T-helper 17 cell (primary cell): ENCODE data around the gene KRTAP5-10. TPM values are rescaled to one million over a fixed set of nuclear protein-coding genes. Genes with fewer than 3 reads are reported as not detected.
"Not testable (repeated sequence)": the region's sequence is repeated elsewhere in the genome, so short reads cannot be mapped to it uniquely, and the experiment has no call there.

Experiments used
- ATAC-seq: fragments of 150-1000 bp; cut with Tn5 transposase; 2 replicates; pipeline ENCODE4 v1.10.0; 2021; ENCODE audit warnings: mild to moderate bottlenecking, moderate library complexity
- DNase-seq, 3 donors: peaks; one replicate each; pipeline versions ENCODE4 v3.0.0 to v3.0.0-alpha.2; 2020 to 2021
- H3K9me3 ChIP-seq: one replicate; pipeline ENCODE4 v1.7.0; 2013; ENCODE audit warnings: low read length, mild to moderate bottlenecking; ENCODE audit not compliant: control insufficient read depth, poor library complexity, severe bottlenecking
- H3K27ac Mint-ChIP-seq: one replicate; pipeline ENCODE4 v1.8.0; 2022; ENCODE audit warnings: mild to moderate bottlenecking, moderate library complexity, mixed read lengths
- H3K27me3 Mint-ChIP-seq: one replicate; pipeline ENCODE4 v1.8.0; 2022; ENCODE audit warnings: mixed read lengths
- H3K36me3 Mint-ChIP-seq: one replicate; pipeline ENCODE4 v1.8.0; 2022; ENCODE audit warnings: low read depth, mixed read lengths
- H3K4me1 Mint-ChIP-seq: one replicate; pipeline ENCODE4 v1.8.0; 2022; ENCODE audit warnings: mild to moderate bottlenecking, mixed read lengths
- H3K4me3 Mint-ChIP-seq: one replicate; pipeline ENCODE4 v1.8.0; 2022; ENCODE audit warnings: mild to moderate bottlenecking, moderate library complexity, mixed read lengths
- total RNA-seq, 4 donors: library from RNA in 2 of 4; stranded (reverse) in 2 of 4; gene quantifications; one replicate each; pipeline ENCODE4 v1.2.3 and lab custom pipeline; 2022 to 2026

Gene KRTAP5-10
- total RNA-seq, 2 donors from 2014 or later, result not detected

GRCh38 chr11:71537537-71537936 is 27.8 kb upstream of the KRTAP5-10 start:
- Mint-ChIP-seq H3K36me3 (peaks cover 11% of the 10 kb centered on the region), H3K4me1 (peaks cover 3% of the 10 kb centered on the region), H3K27ac (no peak overlapping the region), H3K4me3 (no peak overlapping the region), H3K27me3 (peaks cover 25% of the 10 kb centered on the region)
- DNase-seq (no peak), ATAC-seq (no peak)
- no peaks in the 10 kb centered on the region for H3K9me3 ChIP-seq

GRCh38 chr11:71537977-71538665 is 27.2 kb upstream of the KRTAP5-10 start, which contains the start of gene KRTAP5-8:
KRTAP5-8 (plus strand) TSS chr11:71538025; CDS start chr11:71538056, 31 bp downstream.
- not testable (repeated sequence) for ATAC-seq

GRCh38 chr11:71538666-71538990 is 26.7 kb upstream of the KRTAP5-10 start:
- no peaks in the 10 kb centered on the region for H3K9me3 ChIP-seq
- peaks cover 11% of the 10 kb centered on the region for H3K36me3 Mint-ChIP-seq
- no peak overlapping the region for H3K27ac Mint-ChIP-seq
- H3K4me1 Mint-ChIP-seq, result peaks cover 8% of the 10 kb centered on the region
- no peak overlapping the region for H3K4me3 Mint-ChIP-seq
- H3K27me3 Mint-ChIP-seq, result peaks cover 36% of the 10 kb centered on the region
- DNase-seq (no peak), ATAC-seq (no peak)

More at GRCh38 chr11:71537977-71538665, 27.2 kb upstream of the KRTAP5-10 start, which contains the start of gene KRTAP5-8:
- not testable (repeated sequence) for H3K4me1 Mint-ChIP-seq, DNase-seq, H3K4me3 Mint-ChIP-seq, H3K9me3 ChIP-seq, H3K27ac Mint-ChIP-seq
- peaks cover 11% of the 10 kb centered on the region for H3K36me3 Mint-ChIP-seq
- H3K27me3 Mint-ChIP-seq, result peaks cover 30% of the 10 kb centered on the region

- H3K4me3 Mint-ChIP-seq, result no peak overlapping the region
- no peak for ATAC-seq
- peaks cover 36% of the 10 kb centered on the region for H3K27me3 Mint-ChIP-seq
- DNase-seq, result no peak
- no peak overlapping the region for H3K27ac Mint-ChIP-seq
- peaks cover 11% of the 10 kb centered on the region for H3K36me3 Mint-ChIP-seq
- H3K4me1 Mint-ChIP-seq, result peaks cover 8% of the 10 kb centered on the region
- H3K9me3 ChIP-seq, result no peaks in the 10 kb centered on the region
Observed at GRCh38 chr11:71539017-71539416, 26.3 kb upstream of the KRTAP5-10 start.

- not testable (repeated sequence) for H3K4me1 Mint-ChIP-seq, H3K27ac Mint-ChIP-seq, H3K4me3 Mint-ChIP-seq, ATAC-seq, H3K9me3 ChIP-seq, DNase-seq
- H3K27me3 Mint-ChIP-seq, result peaks cover 38% of the 10 kb centered on the region
- H3K36me3 Mint-ChIP-seq, result peaks cover 11% of the 10 kb centered on the region
Observed at GRCh38 chr11:71539971-71540370, 25.4 kb upstream of the KRTAP5-10 start.

- ATAC-seq, H3K4me3 Mint-ChIP-seq, H3K4me1 Mint-ChIP-seq, H3K27ac Mint-ChIP-seq, H3K9me3 ChIP-seq, DNase-seq: not testable (repeated sequence)
- peaks cover 11% of the 10 kb centered on the region for H3K36me3 Mint-ChIP-seq
- H3K27me3 Mint-ChIP-seq, result peaks cover 41% of the 10 kb centered on the region
Observed at GRCh38 chr11:71540521-71541304, 24.6 kb upstream of the KRTAP5-10 start.

GRCh38 chr11:71542382-71542781 is 23.0 kb upstream of the KRTAP5-10 start:
- H3K27me3 Mint-ChIP-seq, result peaks cover 44% of the 10 kb centered on the region
- H3K9me3 ChIP-seq, result no peaks in the 10 kb centered on the region
- DNase-seq (no peak), ATAC-seq (no peak)
- H3K4me1 Mint-ChIP-seq, result peaks cover 5% of the 10 kb centered on the region
- H3K36me3 Mint-ChIP-seq, result peaks cover 6% of the 10 kb centered on the region
- no peak overlapping the region for H3K4me3 Mint-ChIP-seq
- H3K27ac Mint-ChIP-seq, result no peak overlapping the region

GRCh38 chr11:71542879-71543777 is 22.2 kb upstream of the KRTAP5-10 start:
- ATAC-seq, result no peak
- peaks cover 5% of the 10 kb centered on the region for H3K4me1 Mint-ChIP-seq
- no peak for DNase-seq
- H3K9me3 ChIP-seq, result no peaks in the 10 kb centered on the region
- peaks cover 50% of the 10 kb centered on the region for H3K27me3 Mint-ChIP-seq
- no peak overlapping the region for H3K4me3 Mint-ChIP-seq
- peaks cover 6% of the 10 kb centered on the region for H3K36me3 Mint-ChIP-seq
- H3K27ac Mint-ChIP-seq, result no peak overlapping the region

- Mint-ChIP-seq H3K27me3 (peaks cover 54% of the 10 kb centered on the region), H3K4me3 (no peak overlapping the region), H3K36me3 (peaks cover 5% of the 10 kb centered on the region), H3K27ac (no peak overlapping the region), H3K4me1 (peaks cover 5% of the 10 kb centered on the region)
- ATAC-seq, result no peak
- no peaks in the 10 kb centered on the region for H3K9me3 ChIP-seq
- DNase-seq, result no peak
Observed at GRCh38 chr11:71543866-71544265, 21.5 kb upstream of the KRTAP5-10 start.

GRCh38 chr11:71544525-71545214 is 20.7 kb upstream of the KRTAP5-10 start:
- H3K9me3 ChIP-seq, result no peaks in the 10 kb centered on the region
- DNase-seq, result no peak
- H3K36me3 Mint-ChIP-seq, result peaks cover 3% of the 10 kb centered on the region
- no peak for ATAC-seq
- H3K27ac Mint-ChIP-seq, result no peak overlapping the region
- H3K27me3 Mint-ChIP-seq, result peaks cover 56% of the 10 kb centered on the region
- H3K4me1 Mint-ChIP-seq, result peaks cover 5% of the 10 kb centered on the region
- H3K4me3 Mint-ChIP-seq, result no peak overlapping the region

GRCh38 chr11:71545405-71545966 is 19.9 kb upstream of the KRTAP5-10 start:
- ATAC-seq (no peak), DNase-seq (no peak)
- peaks cover 64% of the 10 kb centered on the region for H3K27me3 Mint-ChIP-seq
- H3K27ac Mint-ChIP-seq, result no peak overlapping the region
- H3K36me3 Mint-ChIP-seq, result peaks cover 3% of the 10 kb centered on the region
- H3K9me3 ChIP-seq, result no peaks in the 10 kb centered on the region
- no peak overlapping the region for H3K4me3 Mint-ChIP-seq
- peaks cover 7% of the 10 kb centered on the region for H3K4me1 Mint-ChIP-seq

GRCh38 chr11:71548120-71548519 is 17.2 kb upstream of the KRTAP5-10 start, which contains the start of gene KRTAP5-9:
KRTAP5-9 (plus strand) TSS chr11:71548420; CDS start chr11:71548658, 238 bp downstream.
- ATAC-seq, result no peak

More at GRCh38 chr11:71548120-71548519, 17.2 kb upstream of the KRTAP5-10 start, which contains the start of gene KRTAP5-9:
- Mint-ChIP-seq H3K36me3 (no peaks in the 10 kb centered on the region), H3K27me3 (peaks cover 54% of the 10 kb centered on the region), H3K4me3 (no peak within 1 kb of the TSS), H3K27ac (no peak within 1 kb of the TSS), H3K4me1 (peaks cover 5% of the 10 kb centered on the region)
- no peaks in the 10 kb centered on the region for H3K9me3 ChIP-seq
- no peak for DNase-seq
